Cerebellar cortex (tissue), 1 donor: Measurements from ENCODE around the gene KCTD7.
"Not testable (repeated sequence)": the region's sequence is repeated elsewhere in the genome, so short reads cannot be mapped to it uniquely, and the experiment has no call there.

Experiments
- DNase-seq: peaks from one replicate; pipeline ENCODE4 v3.0.0-alpha.2; 2015; ENCODE audit warnings: low spot score

Gene KCTD7

DNA sequence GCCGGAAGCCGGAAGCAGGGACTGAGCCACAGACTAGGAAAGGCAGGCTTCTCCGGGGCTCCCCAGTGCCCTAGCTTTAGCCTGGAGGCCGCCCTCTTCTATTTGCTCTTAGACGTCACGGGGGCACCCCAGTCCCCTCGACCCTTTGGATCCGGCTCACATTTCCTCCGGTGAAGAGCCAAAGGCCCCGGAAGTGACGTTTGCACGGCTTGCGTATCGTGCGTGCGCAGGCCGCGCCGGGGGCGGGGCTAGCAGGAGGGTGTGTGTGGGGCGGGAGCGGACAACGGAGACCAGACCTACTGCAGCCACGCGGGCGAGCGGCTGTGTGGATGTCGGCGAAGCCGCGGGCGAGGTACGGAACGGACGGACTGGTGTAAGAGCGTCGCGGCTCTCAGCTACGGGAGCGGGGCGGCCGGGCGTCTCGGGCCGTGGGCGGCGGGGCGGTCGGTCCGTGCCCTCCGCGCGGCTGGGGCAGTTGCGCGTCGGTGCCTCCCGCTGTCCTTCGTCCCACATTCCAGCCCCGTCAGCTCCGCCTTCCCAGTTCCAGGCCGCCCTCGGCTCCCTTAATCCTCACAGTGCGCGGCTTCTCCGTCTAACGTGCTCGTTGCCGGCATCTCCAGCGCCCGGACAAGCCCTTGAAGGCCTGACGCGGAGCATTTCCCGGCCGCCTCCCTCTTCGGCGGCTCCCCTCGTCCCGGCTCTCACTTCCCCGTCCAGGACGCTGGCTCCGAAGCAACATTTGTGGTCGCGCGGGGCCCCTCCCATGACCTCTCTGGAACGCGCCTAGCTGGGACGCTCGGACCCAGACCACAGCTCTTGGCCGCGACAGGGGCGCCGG lies 25.8 kb downstream of the KCTD7 start:
- peak; percentile 99 for DNase-seq

GRCh38 chr7:66655113-66655806 lies 26.6 kb downstream of the KCTD7 start:
- peak; percentile 35 for DNase-seq

GRCh38 chr7:66655826-66656485 lies 27.3 kb downstream of the KCTD7 start:
- DNase-seq: not testable (repeated sequence)

DNA sequence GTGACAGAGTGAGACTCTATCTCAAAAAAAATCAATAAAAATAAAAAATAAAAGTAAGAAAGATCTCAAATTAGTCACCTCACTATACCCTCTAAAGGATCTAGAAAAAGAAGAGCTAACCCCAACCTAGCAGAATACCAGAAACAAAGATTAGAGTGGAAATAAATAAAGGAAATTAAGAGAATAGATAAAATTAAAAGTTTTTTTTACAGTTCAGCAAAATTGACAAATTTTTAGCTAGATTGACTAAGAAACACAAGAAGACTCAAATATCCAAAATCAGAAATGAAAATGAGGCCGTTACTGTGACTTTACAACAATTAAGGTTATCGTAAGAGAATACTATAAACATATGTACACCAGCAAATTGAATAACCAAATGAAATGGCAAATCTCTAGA lies 29.1 kb downstream of the KCTD7 start:
- DNase-seq: no peak

DNA sequence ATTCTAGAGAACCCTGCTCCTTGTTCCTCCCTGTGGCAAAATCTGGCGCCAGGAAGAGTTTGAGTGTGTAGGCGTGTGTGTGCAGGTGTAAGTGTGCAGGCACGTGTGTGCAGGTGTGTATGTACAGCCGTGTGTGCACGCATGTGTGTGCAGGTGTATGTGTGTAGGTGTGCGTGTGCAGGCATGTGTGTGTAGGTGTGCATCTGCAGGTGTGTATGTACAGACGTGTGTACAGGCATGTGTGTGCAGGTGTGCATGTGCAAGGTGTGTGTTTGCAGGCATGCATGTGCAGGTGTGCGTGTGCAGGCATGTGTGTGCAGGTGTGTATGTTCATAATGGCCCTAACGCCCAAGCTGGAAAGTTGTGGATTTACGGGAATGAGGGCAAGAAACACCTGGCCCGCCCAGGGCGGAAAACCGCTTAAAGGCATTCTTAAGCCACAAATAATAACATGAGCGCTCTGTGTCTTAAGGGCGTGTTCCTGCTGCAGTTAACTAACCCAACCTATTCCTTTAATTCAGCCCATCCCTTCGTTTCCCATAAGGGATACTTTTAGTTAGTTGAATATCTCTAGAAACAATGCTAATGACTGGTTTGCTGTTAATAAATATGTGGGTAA lies 34.1 kb downstream of the KCTD7 start:
- DNase-seq: no peak

- no peak for DNase-seq
Measured at GRCh38 chr7:66664590-66665293, 36.1 kb downstream of the KCTD7 start.

GRCh38 chr7:66666313-66666952 lies 37.8 kb downstream of the KCTD7 start:
- DNase-seq: no peak

DNA sequence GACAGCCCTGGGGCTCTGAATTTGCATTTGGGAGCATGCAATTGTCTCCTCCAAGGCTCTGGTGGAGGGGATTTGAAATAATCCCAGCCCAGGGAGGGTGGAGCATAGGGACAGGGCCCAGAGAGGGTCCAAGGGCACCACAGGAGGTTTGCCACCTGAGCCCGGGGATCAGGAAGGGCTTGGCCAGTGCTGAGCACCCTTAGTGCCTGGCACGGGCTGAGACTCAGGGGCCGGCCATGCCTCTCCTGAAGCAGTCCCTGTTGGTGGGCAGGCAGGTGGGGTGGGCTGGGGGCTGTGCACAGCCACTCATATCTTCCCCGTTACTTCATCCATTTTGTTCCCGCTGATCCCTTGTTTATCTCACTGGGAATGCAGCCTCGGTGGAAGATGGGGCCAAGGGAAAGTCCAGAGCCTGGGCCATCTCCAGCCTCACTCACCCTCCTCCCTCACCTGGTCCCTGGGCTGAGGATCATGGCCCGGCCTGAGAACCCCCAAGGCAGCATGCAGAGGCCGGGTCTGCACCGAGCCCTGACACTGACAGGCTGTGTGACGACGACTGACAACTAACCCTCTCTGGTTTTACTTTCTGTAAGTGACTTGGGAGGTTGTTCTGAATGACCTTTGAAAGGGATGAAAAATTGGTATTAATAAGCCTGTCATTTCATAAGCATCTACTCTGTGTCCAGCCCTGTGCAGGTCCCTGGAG lies 38.5 kb downstream of the KCTD7 start:
- DNase-seq: no peak

DNA sequence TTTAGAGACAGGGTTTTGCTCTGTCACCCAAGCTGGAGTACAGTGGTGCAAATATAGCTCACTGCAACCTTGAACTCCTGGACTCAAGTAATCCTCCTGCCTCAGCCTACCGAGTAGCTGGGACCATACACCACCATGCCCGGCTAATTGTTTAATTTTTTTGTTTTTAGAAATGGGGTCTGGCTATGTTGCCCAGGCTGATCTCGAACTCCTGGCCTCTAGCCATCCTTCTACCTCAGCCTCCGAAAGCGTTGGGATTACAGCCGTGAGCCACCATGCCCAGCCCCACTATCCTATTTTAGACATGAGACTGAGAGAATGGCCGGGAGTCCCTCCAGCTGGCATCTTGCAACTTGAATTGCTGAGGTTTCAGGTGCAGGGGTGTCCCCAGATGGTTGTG lies 39.4 kb downstream of the KCTD7 start:
- no peak for DNase-seq

- no peak for DNase-seq
Measured at GRCh38 chr7:66668677-66669076, 40.0 kb downstream of the KCTD7 start.

DNA sequence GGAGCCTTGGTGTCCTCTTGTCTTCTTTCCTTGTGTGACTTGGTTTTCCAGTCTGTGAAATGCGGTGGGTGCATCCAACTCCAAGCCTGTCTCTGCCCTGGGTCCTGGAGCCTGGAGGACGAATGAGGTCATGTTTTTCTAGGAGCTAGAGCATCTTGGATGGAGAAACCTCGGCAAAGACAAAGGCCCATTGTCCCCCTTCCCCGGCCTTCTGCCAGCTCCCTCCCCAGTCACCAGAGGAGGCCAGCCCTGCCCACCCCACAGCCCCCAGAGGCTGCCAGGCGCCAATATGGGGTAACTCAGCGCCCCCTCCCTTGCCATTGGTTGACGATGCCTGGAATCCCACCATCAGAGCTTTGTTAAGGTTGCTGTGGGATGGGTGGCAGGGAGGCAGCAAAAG lies 40.4 kb downstream of the KCTD7 start:
- no peak for DNase-seq

DNA sequence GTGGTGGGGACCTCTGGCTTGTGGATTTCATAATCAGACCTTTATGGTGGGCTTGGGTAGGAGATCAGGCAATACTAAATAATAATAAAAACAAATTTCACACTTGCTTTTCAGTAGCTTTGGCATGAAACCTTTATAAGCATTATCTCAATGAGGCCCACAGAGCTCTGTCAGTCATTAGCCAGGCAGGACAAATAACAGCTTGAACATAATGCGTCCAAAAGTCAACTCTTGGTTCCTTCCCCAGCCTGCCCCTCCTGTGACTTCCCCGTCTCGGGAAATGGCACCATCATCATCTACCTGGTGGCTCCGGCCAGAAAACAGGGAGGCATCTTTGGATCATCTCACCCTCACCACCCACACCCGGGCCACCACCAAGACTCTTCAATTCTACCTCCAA lies 40.8 kb downstream of the KCTD7 start:
- no peak for DNase-seq

DNA sequence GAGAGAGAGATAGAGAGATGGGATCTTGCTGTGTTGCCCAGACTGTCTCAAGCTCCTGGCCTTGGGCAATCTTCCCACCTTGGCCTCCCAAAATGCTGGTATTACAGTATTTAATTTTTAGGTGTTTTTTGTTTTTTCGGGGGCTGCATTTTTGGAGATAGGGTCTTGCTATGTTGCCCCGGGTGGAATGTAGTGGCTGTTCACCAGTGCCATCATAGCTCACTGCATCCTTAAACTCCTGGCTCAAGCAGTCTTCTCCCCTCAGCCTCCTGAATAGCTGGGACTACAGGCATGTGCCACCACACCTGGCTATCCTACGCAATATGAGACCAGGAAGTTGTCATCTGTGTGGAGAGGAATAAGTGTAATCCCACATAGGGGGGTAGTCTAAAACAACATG lies 42.4 kb downstream of the KCTD7 start:
- DNase-seq: no peak

GRCh38 chr7:66671486-66671885 lies 42.8 kb downstream of the KCTD7 start:
- DNase-seq: not testable (repeated sequence)

GRCh38 chr7:66672432-66673123 lies 43.9 kb downstream of the KCTD7 start:
- not testable (repeated sequence) for DNase-seq

DNA sequence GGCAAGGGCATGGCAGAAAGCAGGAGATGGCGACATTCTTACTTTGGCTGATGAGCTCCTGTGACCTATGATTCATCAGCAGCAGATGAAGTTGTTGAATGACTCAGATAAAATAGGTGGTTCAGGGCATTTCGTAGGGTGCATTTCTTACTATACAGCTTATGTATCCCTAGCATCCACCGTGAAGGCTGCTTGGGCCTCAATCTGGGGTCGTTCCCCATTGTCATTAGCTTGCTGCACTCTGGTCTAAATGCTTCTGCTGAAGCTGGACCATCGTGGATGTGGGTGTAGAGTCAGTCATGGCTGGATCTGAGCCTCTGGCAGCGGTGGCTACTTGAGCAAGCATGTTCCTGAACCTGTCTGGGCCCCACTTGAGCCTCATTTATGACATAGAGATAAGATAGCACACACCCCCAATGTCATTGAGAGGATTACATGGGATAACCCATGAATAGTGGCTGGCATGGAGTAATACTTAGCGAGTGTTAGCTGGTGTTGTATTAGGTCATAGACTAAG lies 44.5 kb downstream of the KCTD7 start:
- not testable (repeated sequence) for DNase-seq

GRCh38 chr7:66679633-66680244 lies 51.1 kb downstream of the KCTD7 start:
- DNase-seq: no peak

- DNase-seq: peak; percentile 95
Measured at GRCh38 chr7:66681491-66682349, 53.0 kb downstream of the KCTD7 start.
